ENCODE measurements around the gene FUOM.
"Not testable (repeated sequence)": the region's sequence is repeated elsewhere in the genome, so short reads cannot be mapped to it uniquely, and the experiment has no call there.

FUOM gene

DNA sequence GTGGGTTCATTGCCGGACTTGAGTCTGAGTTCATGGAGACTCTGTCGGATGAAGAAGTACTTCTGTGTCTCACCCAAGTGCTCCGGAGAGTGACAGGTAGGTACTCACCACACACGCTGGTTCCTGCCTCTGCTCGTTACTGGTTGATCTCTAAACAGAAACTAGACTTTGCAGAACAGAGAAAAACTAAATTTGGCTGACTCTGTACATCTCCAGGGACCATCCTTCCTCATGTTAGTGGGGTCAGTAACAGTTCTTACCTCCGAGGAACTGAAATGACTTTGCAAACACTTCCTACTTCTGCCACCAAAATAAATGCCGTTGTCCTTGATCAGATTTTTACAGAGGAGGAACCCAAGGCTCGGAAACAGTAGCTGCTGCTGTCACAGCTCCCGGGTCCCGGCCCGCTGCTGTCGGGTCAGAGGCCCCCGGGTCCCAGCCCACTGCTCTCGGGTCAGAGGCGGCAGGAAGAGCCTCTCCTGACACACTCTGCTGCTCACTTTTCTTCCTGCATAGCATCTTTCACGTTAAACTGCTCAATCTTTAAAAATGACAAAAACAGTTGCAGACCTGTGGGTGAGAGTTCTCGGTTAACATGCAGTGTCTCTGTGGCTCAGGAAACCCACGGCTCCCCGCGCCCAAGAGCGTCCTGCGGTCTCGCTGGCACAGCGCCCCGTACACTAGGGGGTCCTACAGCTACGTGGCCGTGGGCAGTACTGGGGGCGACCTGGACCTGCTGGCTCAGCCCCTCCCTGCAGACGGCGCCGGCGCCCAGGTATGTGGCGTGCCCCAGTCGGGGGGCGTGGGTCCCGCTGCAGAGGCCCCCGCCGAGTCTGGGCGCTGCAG, 31.4 kb upstream of the FUOM start:
- peak; percentile 50 for DNase-seq (ENCODE audit: low spot score)

DNA sequence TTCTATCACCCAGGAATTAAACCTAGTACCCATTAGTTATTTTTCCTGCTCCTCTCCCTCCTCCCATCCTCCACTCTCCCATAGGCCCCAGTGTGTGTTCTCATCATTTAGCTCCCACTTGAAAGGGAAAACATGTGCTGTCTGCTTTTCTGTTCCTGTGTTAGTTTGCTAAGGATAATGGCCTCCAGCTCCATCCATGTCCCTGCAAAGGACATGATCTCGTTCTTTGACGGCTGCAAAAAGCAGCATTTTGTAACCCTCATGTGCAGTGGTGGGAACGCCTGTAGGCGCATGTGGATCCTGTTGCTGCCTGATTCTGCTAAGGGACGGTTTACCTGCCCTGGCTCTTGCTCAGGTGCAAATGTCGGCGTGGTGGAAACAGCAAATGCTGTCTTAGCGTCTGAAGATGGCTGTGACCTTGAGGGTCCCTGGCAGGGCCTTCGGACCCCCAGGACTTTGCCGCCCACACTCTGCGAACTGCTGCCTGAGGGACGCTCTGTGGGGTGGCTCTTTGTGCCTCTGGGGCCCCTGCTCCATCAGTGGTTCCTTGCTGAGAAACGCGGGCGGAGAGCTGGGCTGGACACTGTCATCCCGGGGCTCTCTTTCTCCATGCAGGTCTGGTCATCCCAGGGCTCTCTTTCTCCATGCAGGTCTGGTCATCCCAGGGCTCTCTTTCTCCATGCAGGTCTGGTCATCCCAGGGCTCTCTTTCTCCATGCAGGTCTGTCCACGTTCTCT, 30.6 kb upstream of the FUOM start:
- no peak for DNase-seq (ENCODE audit: low spot score)

DNA sequence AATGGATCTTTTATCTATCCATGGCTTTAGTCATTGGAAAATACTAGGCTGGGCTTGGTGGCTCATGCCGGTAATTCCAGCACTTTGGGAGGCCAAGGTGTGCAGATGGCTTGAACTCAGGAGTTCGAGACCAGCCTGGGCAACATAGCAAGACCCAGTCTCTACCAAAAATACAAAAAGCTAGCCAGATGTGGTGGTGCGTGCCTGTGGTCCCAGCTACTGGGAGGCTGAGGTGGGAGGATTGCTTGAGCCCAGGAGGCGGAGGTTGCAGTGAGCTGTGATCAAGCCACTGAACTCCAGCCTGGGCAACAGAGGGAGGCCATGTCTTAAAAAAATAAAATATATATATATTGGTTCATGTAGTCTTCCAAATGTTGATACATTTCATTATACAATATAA, 29.1 kb upstream of the FUOM start:
- DNase-seq (ENCODE audit: low spot score): not testable (repeated sequence)

DNA sequence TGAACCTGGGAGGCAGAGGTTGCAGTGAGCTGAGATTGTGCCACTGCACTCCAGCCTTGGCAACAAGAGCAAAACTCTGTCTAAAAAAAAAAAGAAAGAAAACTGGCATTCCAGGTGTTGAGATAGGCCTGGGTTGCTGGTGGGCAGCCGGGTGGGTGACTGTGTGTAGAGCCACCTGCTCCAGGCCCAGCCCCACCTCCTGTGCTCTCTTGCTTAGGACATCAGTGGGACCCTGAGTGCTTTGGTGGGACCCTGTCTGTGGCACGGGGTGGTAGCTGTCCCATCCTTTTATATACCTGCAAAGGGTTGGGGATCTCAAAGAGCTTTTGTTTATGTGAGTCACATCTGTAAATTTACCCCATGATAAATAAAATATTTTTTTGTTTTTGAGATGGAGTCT, 27.4 kb upstream of the FUOM start:
- DNase-seq (ENCODE audit: low spot score): no peak

DNA sequence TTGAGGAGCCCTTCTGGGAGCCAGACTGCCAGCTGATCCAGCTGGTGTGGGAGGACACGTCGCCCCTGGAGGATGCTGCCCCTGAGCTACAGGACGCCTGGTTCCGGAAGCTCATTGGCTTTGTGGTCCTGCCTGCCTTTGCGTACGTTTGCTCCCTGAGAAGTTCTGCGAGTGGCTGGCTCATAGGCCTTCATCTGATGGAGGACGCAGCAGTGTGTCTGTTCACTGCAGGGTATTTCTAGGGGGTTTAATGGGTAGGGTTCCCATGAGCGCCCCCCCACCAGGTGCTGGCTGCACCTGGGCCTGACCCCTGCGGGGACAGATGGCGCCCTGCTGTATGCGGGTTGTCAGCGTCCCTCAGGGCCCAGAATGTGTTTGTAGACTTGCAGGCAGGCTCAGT, 26.3 kb upstream of the FUOM start:
- no peak for DNase-seq (ENCODE audit: low spot score)

DNA sequence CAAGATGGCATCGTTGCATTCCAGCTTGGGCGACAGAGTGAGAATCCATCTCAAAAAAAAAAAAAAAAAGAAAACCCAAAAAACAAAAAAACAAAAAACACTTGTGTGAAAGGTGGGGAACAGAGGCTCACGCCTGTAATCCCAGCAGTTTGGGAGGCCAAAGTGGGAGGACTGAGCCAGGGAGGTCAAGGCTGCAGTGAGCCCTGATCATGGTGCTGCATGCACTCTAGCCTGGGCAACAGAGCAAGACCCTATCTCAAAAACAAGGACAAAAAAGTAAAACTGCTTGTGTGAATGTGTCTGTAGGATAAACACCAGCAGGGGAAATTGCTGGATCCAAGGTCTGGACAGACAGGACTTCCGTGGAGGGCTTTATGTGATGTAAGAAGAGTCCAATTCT, 25.7 kb upstream of the FUOM start:
- DNase-seq (ENCODE audit: low spot score): no peak

DNA sequence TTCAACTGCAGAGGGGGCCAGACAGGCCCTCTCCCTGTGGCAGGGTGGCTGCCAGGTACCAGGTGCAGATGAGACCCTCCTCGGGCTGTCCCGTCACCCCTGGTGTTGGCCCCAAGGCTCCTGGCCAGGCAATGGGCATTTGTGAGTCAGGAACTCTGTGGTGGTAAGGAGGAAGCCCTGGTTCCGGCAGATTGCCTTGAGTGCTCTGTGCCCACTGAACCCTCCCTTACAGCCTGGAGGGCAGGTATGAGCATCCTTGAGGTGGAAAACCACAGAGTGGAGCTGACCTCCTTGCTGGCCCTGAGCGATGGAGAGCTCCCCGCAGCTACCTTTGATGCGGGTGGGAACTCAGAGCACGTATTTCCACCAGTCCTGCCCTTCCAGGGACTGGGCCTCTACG, 23.2 kb upstream of the FUOM start:
- no peak for DNase-seq (ENCODE audit: low spot score)

DNA sequence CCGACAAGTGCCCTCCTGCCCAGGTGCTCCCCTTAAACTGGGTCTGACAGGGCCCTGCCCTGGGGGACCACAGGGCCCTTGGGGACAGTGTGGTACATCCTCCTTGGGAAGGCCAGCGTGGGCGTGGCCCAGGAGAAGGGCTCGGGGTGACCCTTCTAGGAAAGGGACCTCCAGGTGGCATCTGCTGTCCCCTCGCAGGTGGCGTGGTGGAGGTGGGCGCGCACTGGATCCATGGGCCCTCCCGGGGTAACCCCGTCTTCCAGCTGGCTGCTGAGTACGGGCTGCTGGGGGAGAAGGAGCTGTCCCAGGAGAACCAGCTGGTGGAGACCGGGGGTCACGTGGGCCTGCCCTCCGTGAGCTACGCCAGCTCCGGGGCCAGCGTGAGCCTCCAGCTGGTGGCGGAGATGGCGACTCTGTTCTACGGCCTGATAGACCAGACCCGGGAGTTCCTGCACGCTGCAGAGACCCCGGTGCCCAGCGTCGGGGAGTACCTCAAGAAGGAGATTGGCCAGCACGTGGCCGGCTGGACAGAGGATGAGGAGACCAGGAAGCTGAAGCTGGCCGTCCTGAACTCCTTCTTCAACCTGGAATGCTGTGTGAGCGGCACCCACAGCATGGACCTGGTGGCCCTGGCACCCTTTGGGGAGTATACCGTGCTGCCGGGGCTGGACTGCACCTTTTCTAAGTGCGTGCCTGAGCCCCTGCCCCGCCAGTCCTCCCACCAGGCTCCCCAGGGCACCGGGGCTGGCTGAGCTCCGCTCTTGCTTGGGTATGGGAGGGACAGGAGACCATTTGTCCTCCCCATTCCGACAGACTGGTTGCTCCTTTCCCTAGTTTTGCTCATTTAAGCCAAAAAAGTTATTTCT, 22.2 kb upstream of the FUOM start:
- DNase-seq (ENCODE audit: low spot score): no peak

DNA sequence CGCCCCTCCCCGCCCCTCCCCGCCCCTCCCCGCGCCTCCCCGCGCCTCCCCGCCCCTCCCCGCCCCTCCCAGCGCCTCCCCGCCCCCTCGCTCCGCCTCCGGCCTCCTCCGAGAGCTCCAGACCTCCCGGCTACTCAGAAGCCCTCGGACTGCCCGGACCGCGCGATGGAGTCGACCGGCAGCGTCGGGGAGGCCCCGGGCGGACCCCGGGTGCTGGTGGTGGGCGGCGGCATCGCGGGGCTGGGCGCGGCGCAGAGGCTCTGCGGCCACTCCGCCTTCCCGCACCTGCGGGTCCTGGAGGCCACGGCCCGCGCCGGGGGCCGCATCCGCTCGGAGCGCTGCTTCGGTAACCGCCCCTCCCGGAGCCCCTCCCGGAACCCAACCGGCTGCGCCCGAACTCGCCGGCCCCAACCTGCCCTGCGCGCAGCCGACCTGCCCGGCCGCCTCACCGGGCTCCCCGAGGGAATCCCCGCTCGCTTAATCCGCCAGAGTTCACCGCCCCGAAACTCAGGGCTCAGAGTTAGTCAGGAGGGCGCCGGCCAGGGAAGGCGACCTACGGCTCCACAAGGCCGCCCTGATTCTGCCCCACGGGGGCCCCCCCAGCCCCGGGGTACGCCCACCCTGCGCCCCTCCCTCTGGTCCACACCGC, 21.5 kb upstream of the FUOM start, which contains the start of gene PAOX:
PAOX (plus strand) TSS at position 111 of the 649 bp plus-strand sequence; CDS start at position 166, 55 bp downstream.
- peak; percentile 51 for DNase-seq (ENCODE audit: low spot score)

DNA sequence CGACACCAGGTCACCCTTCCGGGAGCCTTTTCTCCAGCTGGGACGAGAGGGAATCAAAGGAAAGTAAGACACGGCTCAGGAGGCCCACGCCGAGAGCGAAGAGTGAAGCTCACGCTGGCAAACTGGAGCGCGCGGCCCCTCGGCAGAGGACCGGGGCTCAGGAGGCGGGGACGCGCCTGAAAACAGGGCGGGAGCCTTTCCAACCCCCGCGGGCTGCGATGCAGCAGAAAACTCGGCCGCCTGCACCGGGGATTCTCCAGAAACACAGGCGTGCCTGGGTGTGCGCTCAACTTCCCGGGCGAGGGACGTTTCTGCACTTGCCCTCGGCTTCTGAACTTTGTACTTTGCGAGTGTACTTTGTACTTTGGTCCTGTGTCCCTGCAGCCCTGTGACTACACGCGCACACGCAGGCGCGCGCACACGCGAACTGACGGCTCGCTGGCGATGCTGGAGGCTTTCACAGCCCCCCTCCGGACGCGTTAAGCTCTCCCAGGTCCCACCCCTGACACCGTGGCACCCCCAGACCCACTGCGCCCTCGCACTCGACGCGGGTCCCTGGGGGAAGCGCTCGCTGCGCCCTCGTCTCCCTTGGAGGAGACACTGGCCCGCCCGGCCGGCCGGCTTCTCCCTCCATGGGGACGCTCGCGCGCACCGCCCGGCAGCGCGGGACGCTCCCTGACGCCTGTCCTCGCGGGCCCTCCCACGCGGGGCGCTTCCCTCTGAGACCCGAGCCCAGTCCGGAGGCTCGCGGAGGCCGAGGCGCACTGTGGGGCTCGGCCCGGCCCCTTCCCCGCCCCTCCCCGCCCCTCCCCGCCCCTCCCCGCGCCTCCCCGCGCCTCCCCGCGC, 20.7 kb upstream of the FUOM start:
- DNase-seq (ENCODE audit: low spot score): peak; percentile 52

DNA sequence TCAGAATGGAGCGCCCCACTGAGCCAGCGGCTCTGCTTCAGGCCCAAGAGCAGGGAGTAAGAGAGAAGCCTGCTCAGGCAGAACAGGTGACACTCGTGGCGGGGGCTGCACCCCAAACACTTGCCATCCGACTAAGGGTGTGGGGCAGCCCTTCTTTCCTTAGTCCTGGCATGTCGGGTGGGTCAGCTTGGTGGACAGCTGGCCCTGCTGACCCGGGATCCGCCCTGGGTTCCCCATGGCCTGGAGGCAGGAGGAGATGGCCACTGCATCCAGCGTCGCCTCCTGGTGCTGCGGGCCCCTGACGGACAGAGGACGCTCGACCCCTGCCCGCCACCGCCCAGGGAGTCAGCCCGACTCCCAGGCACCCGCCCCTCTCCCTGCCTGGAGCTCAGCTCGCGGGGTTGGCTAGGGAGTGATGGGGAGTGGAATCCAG, 20.0 kb upstream of the FUOM start:
- DNase-seq (ENCODE audit: low spot score): no peak

DNA sequence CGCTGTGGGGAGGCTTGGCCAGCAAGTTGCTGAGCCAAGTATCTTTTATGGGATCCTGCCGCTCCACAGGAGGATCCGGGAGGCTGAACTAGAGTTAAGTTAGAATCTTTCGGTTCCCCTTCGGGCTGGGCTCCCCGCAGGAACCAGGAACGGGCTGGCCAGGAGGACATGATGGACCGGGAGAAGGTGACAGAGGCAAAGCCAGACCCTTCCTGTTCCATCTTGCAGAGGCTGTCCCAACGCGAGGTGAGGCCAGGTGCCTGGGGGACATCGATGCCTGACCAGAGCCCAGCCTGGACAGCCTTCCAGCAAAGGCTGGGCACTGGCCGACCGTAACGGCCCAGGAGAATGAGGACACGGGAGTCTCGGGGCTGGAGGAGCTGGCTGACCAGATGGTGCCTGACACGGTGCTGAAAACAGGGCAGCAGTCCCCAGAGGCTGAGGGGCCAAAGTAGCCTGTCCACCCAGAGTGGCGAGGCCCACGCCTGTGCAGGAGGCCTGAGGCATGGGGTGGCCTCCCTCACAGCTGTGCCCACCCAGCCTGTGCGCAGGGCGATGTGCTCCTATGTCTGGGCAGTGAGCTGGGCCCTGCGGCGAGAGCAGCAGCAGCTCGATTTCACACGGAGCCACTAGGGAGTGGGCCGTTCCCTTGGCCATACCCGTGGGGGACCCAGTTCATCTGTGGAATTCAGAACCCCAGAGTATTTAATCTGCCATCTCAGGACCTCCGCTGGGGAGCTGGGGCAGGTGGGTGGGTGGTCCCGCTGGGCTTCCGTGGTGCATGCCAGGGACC, 19.4 kb upstream of the FUOM start:
- DNase-seq (ENCODE audit: low spot score): no peak

DNA sequence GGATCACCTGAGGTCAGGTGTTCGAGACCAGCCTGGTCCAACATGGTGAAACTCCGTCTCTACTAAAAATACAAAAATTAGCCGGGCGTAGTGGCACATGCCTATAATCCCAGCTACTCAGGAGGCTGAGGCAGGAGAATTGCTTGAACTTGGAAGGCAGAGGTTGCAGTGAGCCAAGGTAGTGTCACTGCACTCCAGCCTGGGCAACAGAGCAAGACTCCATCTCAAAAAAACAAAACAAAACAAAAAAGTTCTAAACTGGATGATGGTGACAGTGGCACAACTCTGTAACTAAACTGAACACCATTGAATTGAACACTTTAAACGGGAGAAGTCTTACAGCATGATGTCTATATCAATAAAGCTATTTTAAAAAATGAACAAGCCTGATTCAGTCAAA, 18.4 kb upstream of the FUOM start:
- DNase-seq (ENCODE audit: low spot score): not testable (repeated sequence)

DNA sequence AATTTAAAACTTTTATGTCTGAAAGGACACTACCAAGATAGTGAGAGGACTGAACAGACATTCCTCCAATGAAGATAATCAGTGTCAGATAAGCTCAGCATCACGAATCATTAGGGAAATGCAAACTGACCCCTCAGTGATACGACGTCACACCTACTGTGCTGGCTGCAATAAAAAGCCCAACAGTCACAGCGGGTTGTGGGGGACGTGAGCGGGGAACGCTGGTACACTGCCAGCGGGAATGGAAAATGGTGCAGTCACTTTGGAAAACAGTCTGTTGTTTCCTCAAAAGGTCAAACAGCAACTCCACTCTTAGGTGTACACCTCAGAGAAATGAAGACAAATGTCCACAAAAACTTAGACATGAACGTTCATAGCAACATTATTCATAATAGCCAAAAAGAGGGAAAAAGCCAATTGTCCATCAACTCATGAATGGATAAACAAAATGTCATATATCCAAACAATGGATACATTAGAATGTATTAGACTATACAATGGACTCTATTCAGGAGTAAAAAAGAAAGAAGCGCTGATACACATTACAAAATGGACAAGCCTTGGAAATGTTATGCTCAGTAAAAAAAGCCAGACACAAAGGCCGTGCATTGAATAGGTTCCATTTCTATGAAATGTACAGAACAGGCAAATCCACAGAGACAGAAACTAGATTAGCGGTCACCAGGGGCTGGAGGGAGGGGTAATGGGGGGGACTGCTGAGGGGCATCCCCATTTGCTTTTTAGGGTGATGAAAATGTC, 17.7 kb upstream of the FUOM start:
- DNase-seq (ENCODE audit: low spot score): no peak

DNA sequence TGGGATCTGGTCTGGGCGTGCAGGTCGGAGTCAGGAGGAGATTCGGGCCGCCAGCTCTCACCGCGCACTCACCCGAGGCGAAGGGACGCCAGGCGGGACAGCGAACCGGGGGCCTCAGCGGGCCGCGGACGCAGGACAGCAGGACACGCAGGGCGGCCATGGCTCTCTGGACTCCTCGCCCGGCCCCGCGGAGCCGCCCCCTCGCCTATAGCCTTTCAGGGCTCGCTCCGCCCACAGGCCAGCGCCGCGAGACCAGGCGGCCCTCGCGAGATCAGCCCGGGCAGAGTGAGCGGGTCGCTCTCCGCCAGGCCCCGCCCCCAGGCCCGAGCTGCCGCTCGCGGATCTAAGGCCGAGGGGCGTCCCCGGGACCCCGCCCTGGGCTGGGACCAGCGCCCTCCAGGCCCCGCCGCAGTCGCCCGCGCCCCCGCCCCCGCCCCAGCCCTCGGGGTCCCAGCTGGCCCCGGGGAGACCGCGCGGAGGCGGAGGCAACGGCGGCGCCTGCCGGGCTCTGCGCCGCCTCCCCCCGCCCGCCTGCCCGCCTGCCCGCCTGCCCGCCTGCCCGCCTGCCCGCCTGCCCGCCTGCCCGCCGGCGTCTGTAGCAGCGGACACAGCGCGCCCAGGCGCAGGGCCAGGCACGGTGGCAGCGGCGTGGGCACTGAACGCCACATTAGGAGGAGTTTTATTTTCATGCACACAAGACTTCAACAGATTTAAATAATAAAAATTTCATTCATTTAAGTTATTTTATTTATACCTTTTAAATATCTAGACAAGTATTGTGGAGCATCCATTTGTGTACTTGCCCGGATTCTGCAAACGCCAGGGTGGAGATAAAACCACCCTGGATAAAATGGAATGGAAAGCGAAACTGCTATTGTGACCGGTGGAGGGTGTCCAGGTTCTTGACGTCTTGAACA, 15.6 kb upstream of the FUOM start, which contains the start of gene ECHS1:
ECHS1 (minus strand) TSS at position 181 of the 917 bp plus-strand sequence; CDS start at position 160, 21 bp downstream.
- DNase-seq (ENCODE audit: low spot score): peak; percentile 91

DNA sequence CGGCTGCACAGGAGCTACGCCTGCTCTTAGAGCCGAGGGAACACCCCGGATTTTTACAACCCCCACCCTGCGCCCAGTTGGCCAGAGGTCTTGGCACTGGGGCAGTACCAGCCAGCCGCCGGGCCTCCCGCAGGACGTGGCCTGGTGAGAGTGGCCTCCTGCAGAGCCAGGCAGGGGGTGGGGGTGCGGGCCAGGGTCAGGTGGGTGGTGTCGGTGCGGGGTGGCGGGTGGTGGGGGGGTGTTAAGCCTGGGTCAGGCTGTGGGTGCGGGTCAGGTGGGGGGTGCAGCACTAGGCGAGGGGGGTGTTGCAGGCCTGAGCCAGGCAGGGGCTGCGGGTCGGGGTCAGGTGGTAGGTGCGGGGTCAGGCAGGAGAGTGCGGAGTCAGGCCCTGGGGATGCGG, 14.7 kb upstream of the FUOM start:
- no peak for DNase-seq (ENCODE audit: low spot score)

DNA sequence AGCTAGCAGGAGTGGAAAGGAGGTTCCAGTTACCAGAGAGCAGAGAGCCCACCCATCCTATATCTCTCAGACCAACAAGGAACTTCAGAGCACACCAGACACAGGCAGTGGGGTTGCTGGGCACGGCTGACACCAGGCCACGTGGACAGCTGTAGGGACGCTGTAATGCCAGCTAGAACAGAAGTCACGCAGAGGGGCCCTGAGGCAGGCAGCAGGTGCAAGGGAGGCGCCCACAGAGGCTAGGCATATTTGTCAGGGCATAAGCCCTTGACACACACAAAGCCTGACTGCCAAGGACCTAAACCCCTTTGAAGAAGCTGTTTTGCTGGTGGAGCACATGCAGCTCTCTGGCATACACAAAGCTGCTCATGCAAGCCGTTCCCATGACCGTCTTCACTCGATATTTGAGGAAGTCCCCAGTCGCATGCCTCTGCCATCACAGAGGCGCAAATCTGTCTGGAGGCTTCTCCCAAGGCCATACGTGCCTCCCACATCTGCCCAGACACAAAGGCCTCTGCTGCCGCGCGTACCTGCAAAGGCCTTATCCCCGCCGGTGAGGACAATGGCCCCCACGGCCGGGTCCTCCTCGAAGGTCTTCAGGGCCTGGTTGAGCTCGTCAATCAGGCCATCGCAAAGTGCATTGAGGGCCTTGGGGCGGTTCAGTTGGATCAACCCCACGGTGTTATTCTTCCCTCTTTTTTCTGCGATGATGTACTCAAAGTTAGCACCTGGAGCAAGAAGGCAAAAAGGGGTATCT, 12.4 kb upstream of the FUOM start:
- DNase-seq (ENCODE audit: low spot score): no peak

Data from CD4-positive, alpha-beta T cell treated with Interleukin-6 at 100 ng/mL for 8 hours (primary cell).